ENCODE measurements around the gene RNF125. TPM values are rescaled to one million over a fixed set of nuclear protein-coding genes. Genes with fewer than 3 reads are reported as not detected.
"Not testable (repeated sequence)": the region's sequence is repeated elsewhere in the genome, so short reads cannot be mapped to it uniquely, and the experiment has no call there.

Gene RNF125
- total RNA-seq, 2 donors from 2014 or later, result 8.4 to 13.9 TPM

- H3K36me3 ChIP-seq, result no peaks in the 10 kb centered on the region
- no peak for DNase-seq
- no peaks in the 10 kb centered on the region for H3K4me1 ChIP-seq
- H3K4me3 ChIP-seq, result no peak overlapping the region
- no peak overlapping the region for H3K27ac ChIP-seq
- TF ChIP-seq CTCF (IDR thresholded peaks at IDR 0.05), result no peak
- no peaks in the 10 kb centered on the region for H3K9me3 ChIP-seq
- intact Hi-C loops (cut with DNase I), result no loop called here
- H3K9ac ChIP-seq (ENCODE audit: low read depth in 2 of 2, low read length in 2 of 2), result no peak overlapping the region
- no peaks in the 10 kb centered on the region for H3K27me3 ChIP-seq
These were observed 22.6 kb upstream of the RNF125 start for GRCh38 chr18:31996007-31996406.

GRCh38 chr18:31998880-31999412, 19.7 kb upstream of the RNF125 start:
- Histone ChIP-seq H3K4me3 (no peak overlapping the region), H3K27ac (no peak overlapping the region), H3K27me3 (no peaks in the 10 kb centered on the region), H3K4me1 (no peaks in the 10 kb centered on the region), H3K9me3 (no peaks in the 10 kb centered on the region), H3K9ac (ENCODE audit: low read depth in 2 of 2, low read length in 2 of 2) (no peak overlapping the region), H3K36me3 (no peaks in the 10 kb centered on the region)
- no peak for TF ChIP-seq CTCF (IDR thresholded peaks at IDR 0.05)
- DNase-seq, result no peak
- intact Hi-C loops (cut with DNase I), result no loop called here

- H3K36me3 ChIP-seq; DNase-seq; H3K27me3 ChIP-seq; H3K9ac ChIP-seq (ENCODE audit: low read depth in 2 of 2, low read length in 2 of 2); intact Hi-C loops (cut with DNase I); H3K4me1 ChIP-seq; H3K4me3 ChIP-seq; H3K9me3 ChIP-seq; H3K27ac ChIP-seq: not testable (repeated sequence)
These were observed 17.5 kb upstream of the RNF125 start for GRCh38 chr18:32001141-32001540.

GRCh38 chr18:32003822-32004221, 14.8 kb upstream of the RNF125 start:
- H3K4me1 ChIP-seq; H3K9ac ChIP-seq (ENCODE audit: low read depth in 2 of 2, low read length in 2 of 2); H3K4me3 ChIP-seq; H3K36me3 ChIP-seq; H3K27me3 ChIP-seq; H3K9me3 ChIP-seq; intact Hi-C loops (cut with DNase I); DNase-seq; H3K27ac ChIP-seq: not testable (repeated sequence)

- H3K4me1 ChIP-seq, result no peaks in the 10 kb centered on the region
- H3K27me3 ChIP-seq, result no peaks in the 10 kb centered on the region
- H3K36me3 ChIP-seq, result no peaks in the 10 kb centered on the region
- no peak for DNase-seq
- no peak overlapping the region for H3K27ac ChIP-seq
- no peak for TF ChIP-seq CTCF (IDR thresholded peaks at IDR 0.05)
- no peak overlapping the region for H3K4me3 ChIP-seq
- intact Hi-C loops (cut with DNase I), result no loop called here
- no peaks in the 10 kb centered on the region for H3K9me3 ChIP-seq
- H3K9ac ChIP-seq (ENCODE audit: low read depth in 2 of 2, low read length in 2 of 2), result no peak overlapping the region
These were observed 8.4 kb upstream of the RNF125 start for GRCh38 chr18:32010124-32010721.

- no peak for DNase-seq
- intact Hi-C loops (cut with DNase I), result no loop called here
- H3K36me3 ChIP-seq, result no peaks in the 10 kb centered on the region
- TF ChIP-seq CTCF (IDR thresholded peaks at IDR 0.05), result no peak
- H3K4me3 ChIP-seq, result no peak overlapping the region
- no peak overlapping the region for H3K9ac ChIP-seq (ENCODE audit: low read depth in 2 of 2, low read length in 2 of 2)
- H3K4me1 ChIP-seq, result no peaks in the 10 kb centered on the region
- no peak overlapping the region for H3K27ac ChIP-seq
- H3K27me3 ChIP-seq, result no peaks in the 10 kb centered on the region
- H3K9me3 ChIP-seq, result no peaks in the 10 kb centered on the region
These were observed 7.4 kb upstream of the RNF125 start for GRCh38 chr18:32011193-32011592.
